H1 (cell line): ENCODE results near the gene SLC26A9. TPM values are rescaled to one million over a fixed set of nuclear protein-coding genes. Genes with fewer than 3 reads are reported as not detected.

Experiments
- CTCF ChIA-PET: fragments of 300-600 bp; sonication (Branson Sonifier 250); formaldehyde crosslinking; loops from one replicate; lab custom pipeline; 2021; ENCODE audit not compliant: partially characterized antibody; lab: Charles Lee
- POLR2A ChIA-PET: fragments of 300-600 bp; sonication (Branson Sonifier 250); formaldehyde crosslinking; loops from one replicate; lab custom pipeline; 2021; ENCODE audit warnings: inconsistent platforms; ENCODE audit not compliant: partially characterized antibody; lab: Charles Lee
- DNase-seq, 2 experiments: peaks; one replicate each; pipeline versions ENCODE4 v3.0.0 to v3.0.0-alpha.2; 2010 to 2022; ENCODE audit warnings: low spot score in 2 of 2, low read depth in 1 of 2, mixed read lengths in 1 of 2
- FAIRE-seq: peaks from 2 replicates; lab custom pipeline; 2011; peaks lifted over from hg19 to GRCh38; lab: Jason Lieb, UNC
- H2AFZ ChIP-seq: 2 replicates; pipeline ENCODE4 v1.8.1; 2012; ENCODE audit warnings: low read length, inconsistent platforms
- H2AK5ac ChIP-seq: 2 replicates; pipeline ENCODE4 v1.6.1; 2013; ENCODE audit warnings: low read depth, low read length
- H2BK120ac ChIP-seq: replicated peaks from 2 replicates; pipeline ENCODE3; 2013; ENCODE audit warnings: low read depth, low read length, inconsistent platforms
- H2BK12ac ChIP-seq: 2 replicates; pipeline ENCODE4 v1.6.1; 2013; ENCODE audit warnings: low read depth, low read length
- H2BK15ac ChIP-seq: 2 replicates; pipeline ENCODE4 v1.6.1; 2013; ENCODE audit warnings: low read length
- H2BK20ac ChIP-seq: 2 replicates; pipeline ENCODE4 v1.6.1; 2013; ENCODE audit warnings: low read length
- H2BK5ac ChIP-seq: 2 replicates; pipeline ENCODE4 v1.6.1; 2013; ENCODE audit warnings: low read depth, low read length
- H3K14ac ChIP-seq: 2 replicates; pipeline ENCODE4 v1.6.1; 2013; ENCODE audit warnings: inconsistent platforms; ENCODE audit not compliant: insufficient read length
- H3K18ac ChIP-seq: 2 replicates; pipeline ENCODE4 v1.6.1; 2013; ENCODE audit warnings: low read length; ENCODE audit errors: extremely low read depth
- H3K23ac ChIP-seq: 2 replicates; pipeline ENCODE4 v1.6.1; 2013; ENCODE audit warnings: inconsistent platforms; ENCODE audit not compliant: insufficient read length
- H3K23me2 ChIP-seq: 2 replicates; pipeline ENCODE4 v1.6.1; 2013; ENCODE audit warnings: low read depth, low read length
- H3K27ac ChIP-seq: 2 replicates; pipeline ENCODE4 v1.6.1; 2011; ENCODE audit warnings: low read depth, low read length, inconsistent platforms
- H3K27me3 ChIP-seq, 4 experiments: replicated peaks in 1 of 4; 1 replicate in 1 of 4; 2 replicates in 3 of 4; pipeline versions ENCODE4 v1.6.1 to v1.8.1; 2011 to 2013; ENCODE audit warnings: low read length in 3 of 4, mild to moderate bottlenecking in 3 of 4, inconsistent platforms in 2 of 4, mixed read lengths in 2 of 4, moderate library complexity in 1 of 4; ENCODE audit not compliant: control insufficient read depth in 3 of 4, insufficient read depth in 3 of 4; ENCODE audit errors: extremely low read depth in 1 of 4
- H3K36me3 ChIP-seq, 4 experiments: 2 replicates each; pipeline versions ENCODE4 v1.6.1 to v1.8.1; 2011 to 2013; ENCODE audit warnings: mild to moderate bottlenecking in 4 of 4, low read length in 3 of 4, moderate library complexity in 2 of 4, control low read depth in 1 of 4, inconsistent platforms in 1 of 4; ENCODE audit not compliant: insufficient read depth in 4 of 4, control insufficient read depth in 2 of 4
- H3K4ac ChIP-seq: replicated peaks from 2 replicates; pipeline ENCODE3; 2013; ENCODE audit warnings: low read length, low read depth, mixed read lengths, inconsistent platforms; ENCODE audit not compliant: insufficient read length
- H3K4me1 ChIP-seq, 4 experiments: replicated peaks in 1 of 4; 1 replicate in 1 of 4; 2 replicates in 3 of 4; pipeline versions ENCODE4 v1.6.1 to v1.8.1; 2011 to 2013; ENCODE audit warnings: low read length in 3 of 4, inconsistent platforms in 2 of 4, mixed read lengths in 1 of 4; ENCODE audit not compliant: insufficient read depth in 4 of 4, control insufficient read depth in 3 of 4
- H3K4me2 ChIP-seq, 2 experiments: 2 replicates each; pipeline versions ENCODE4 v1.6.1 to v1.8.1; 2011 to 2013; ENCODE audit warnings: low read depth in 2 of 2, low read length in 2 of 2, control low read depth in 1 of 2, inconsistent platforms in 1 of 2, mild to moderate bottlenecking in 1 of 2; ENCODE audit not compliant: insufficient read depth in 1 of 2
- H3K4me3 ChIP-seq, 4 experiments: fragments of 200-600, 300-600 bp in 1 of 4; sonication (generic), shearing (Covaris generic), sonication (Bioruptor Twin) in 1 of 4; 2 replicates each; pipeline versions ENCODE4 v1.5.1 to v1.8.1; 2011 to 2016; ENCODE audit warnings: low read length in 4 of 4, low read depth in 3 of 4, control low read depth in 2 of 4, inconsistent platforms in 2 of 4, mild to moderate bottlenecking in 2 of 4, mixed read lengths in 1 of 4, moderate library complexity in 1 of 4; ENCODE audit not compliant: insufficient read depth in 2 of 4; ENCODE audit errors: extremely low read depth in 1 of 4
- H3K56ac ChIP-seq: replicated peaks from 2 replicates; pipeline ENCODE3; 2013; ENCODE audit warnings: low read depth, mild to moderate bottlenecking, mixed read lengths, low read length, inconsistent platforms; ENCODE audit not compliant: insufficient read length
- H3K79me1 ChIP-seq: 2 replicates; pipeline ENCODE4 v1.6.1; 2013; ENCODE audit warnings: low read depth, low read length, control low read depth
- H3K79me2 ChIP-seq, 2 experiments: 2 replicates each; pipeline versions ENCODE4 v1.6.1 to v1.8.1; 2012 to 2013; ENCODE audit warnings: low read length in 2 of 2, mild to moderate bottlenecking in 2 of 2, inconsistent platforms in 1 of 2; ENCODE audit not compliant: insufficient read depth in 2 of 2, control insufficient read depth in 1 of 2
- H3K9ac ChIP-seq, 4 experiments: replicated peaks in 1 of 4; 1 replicate in 1 of 4; 2 replicates in 3 of 4; pipeline versions ENCODE4 v1.6.1 to v1.8.1; 2011 to 2013; ENCODE audit warnings: low read depth in 3 of 4, low read length in 3 of 4, control low read depth in 2 of 4, mild to moderate bottlenecking in 2 of 4, moderate library complexity in 2 of 4, inconsistent platforms in 1 of 4; ENCODE audit errors: extremely low read depth in 1 of 4
- H3K9me3 ChIP-seq, 2 experiments: 2 replicates each; pipeline versions ENCODE4 v1.6.1 to v1.8.1; 2012 to 2013; ENCODE audit warnings: mild to moderate bottlenecking in 2 of 2, moderate library complexity in 2 of 2, control low read depth in 1 of 2, inconsistent platforms in 1 of 2, low read depth in 1 of 2, low read length in 1 of 2, mixed read lengths in 1 of 2; ENCODE audit not compliant: insufficient read depth in 2 of 2
- H4K20me1 ChIP-seq, 2 experiments: replicated peaks in 1 of 2; 2 replicates each; pipeline versions ENCODE3 to v1.8.1; 2011 to 2013; ENCODE audit warnings: inconsistent platforms in 2 of 2, low read length in 2 of 2, mild to moderate bottlenecking in 1 of 2; ENCODE audit not compliant: insufficient read depth in 2 of 2, control insufficient read depth in 1 of 2
- H4K5ac ChIP-seq: 2 replicates; pipeline ENCODE4 v1.6.1; 2013; ENCODE audit warnings: low read length, low read depth, mixed read lengths, inconsistent platforms; ENCODE audit not compliant: insufficient read length
- H4K8ac ChIP-seq: 2 replicates; pipeline ENCODE4 v1.8.0; 2013; ENCODE audit warnings: mild to moderate bottlenecking, moderate library complexity, low read length, inconsistent platforms; ENCODE audit not compliant: insufficient read depth; ENCODE audit errors: extremely low read depth
- H4K91ac ChIP-seq: replicated peaks from 2 replicates; pipeline ENCODE3; 2013; ENCODE audit warnings: low read length, mixed read lengths, inconsistent platforms; ENCODE audit not compliant: insufficient read length
- CBX8 ChIP-seq: fragments of 300-800, 300-1000 bp; sonication (generic); IDR thresholded peaks from 2 replicates; pipeline ENCODE4 v1.7.1; 2016; ENCODE audit warnings: low read depth, low read length, borderline replicate concordance
- JUND ChIP-seq: IDR thresholded peaks from 2 replicates; pipeline ENCODE4 v1.6.1; 2011; ENCODE audit warnings: mild to moderate bottlenecking, improper control_type of control experiment, low read length
- RBBP5 ChIP-seq: IDR thresholded peaks from 2 replicates; pipeline ENCODE4 v1.7.1; 2012; ENCODE audit warnings: low read depth, mild to moderate bottlenecking, inconsistent platforms, low read length, moderate library complexity, borderline replicate concordance
- SUZ12 ChIP-seq: fragments of 200-600 bp; sonication (generic); IDR thresholded peaks from 2 replicates; pipeline ENCODE4 v1.6.1; 2012; ENCODE audit warnings: mild to moderate bottlenecking, inconsistent platforms, low read length, moderate library complexity, mixed read lengths
- TAF1 ChIP-seq: IDR thresholded peaks from 2 replicates; pipeline ENCODE4 v1.6.1; 2011; ENCODE audit warnings: mild to moderate bottlenecking, low read depth, low read length
- TBP ChIP-seq: IDR thresholded peaks from 2 replicates; pipeline ENCODE4 v1.6.1; 2011; ENCODE audit warnings: low read depth, low read length, improper control_type of control experiment
- WGBS, 2 experiments: shearing (Covaris generic) in 1 of 2; methylation state at CpG; one replicate each; pipeline versions ENCODE4 v1.1.6 to v1.1.7; 2013 to 2015; ENCODE audit warnings: low lambda C conversion rate in 2 of 2, mixed read lengths in 2 of 2, inconsistent platforms in 1 of 2, low coverage in 1 of 2, missing lambda C conversion rate in 1 of 2; ENCODE audit not compliant: insufficient replicate concordance in 2 of 2, insufficient coverage in 1 of 2, insufficient read length in 1 of 2; ENCODE audit errors: extremely low coverage in 1 of 2, missing lambda C conversion rate in 1 of 2; 5-methylcytosine and 5-hydroxymethylcytosine counted together
- polyA plus RNA-seq, 7 experiments: library from polyadenylated mRNA; depleted of rRNA in 3 of 7; stranded (reverse) in 5 of 7; unstranded in 2 of 7; fragments of >200 nt in 5 of 7; fragments of 200-250 nt in 2 of 7; gene quantifications; 1 replicate in 5 of 7; 2 replicates in 1 of 7; 4 replicates in 1 of 7; pipeline versions ENCODE4 v1.2.1 to v1.2.3, GENCODE V29; 2011 to 2013; ENCODE audit warnings: missing spikeins in 2 of 7, mixed read lengths in 2 of 7
- total RNA-seq: library from RNA; stranded (reverse); fragmentation: NEBNext Ultra II Directional; extraction: Animal tissue kit (Norgen Biotek cat#: 25700); gene quantifications from 2 replicates; pipeline ENCODE4 v1.2.1, GENCODE V29; 2021
- TF ChIP-seq, protein P1 (sequence below): IDR thresholded peaks from 2 replicates; pipeline ENCODE4 v1.6.1; 2011; ENCODE audit warnings: low read depth, mild to moderate bottlenecking, low read length; ENCODE audit not compliant: insufficient read depth
- TF ChIP-seq, protein P2 (sequence below): IDR thresholded peaks from 2 replicates; pipeline ENCODE4 v1.6.1; 2011; ENCODE audit warnings: low read length, improper control_type of control experiment
- TF ChIP-seq, protein P3 (sequence below): IDR thresholded peaks from 2 replicates; pipeline ENCODE4 v1.6.1; 2012; ENCODE audit warnings: inconsistent platforms

SLC26A9 gene
- total and polyA plus RNA-seq, 2 of the 8 experiments (the other 6 are each of a cell fraction or from before 2014, with no cell fraction given), result not detected

DNA sequence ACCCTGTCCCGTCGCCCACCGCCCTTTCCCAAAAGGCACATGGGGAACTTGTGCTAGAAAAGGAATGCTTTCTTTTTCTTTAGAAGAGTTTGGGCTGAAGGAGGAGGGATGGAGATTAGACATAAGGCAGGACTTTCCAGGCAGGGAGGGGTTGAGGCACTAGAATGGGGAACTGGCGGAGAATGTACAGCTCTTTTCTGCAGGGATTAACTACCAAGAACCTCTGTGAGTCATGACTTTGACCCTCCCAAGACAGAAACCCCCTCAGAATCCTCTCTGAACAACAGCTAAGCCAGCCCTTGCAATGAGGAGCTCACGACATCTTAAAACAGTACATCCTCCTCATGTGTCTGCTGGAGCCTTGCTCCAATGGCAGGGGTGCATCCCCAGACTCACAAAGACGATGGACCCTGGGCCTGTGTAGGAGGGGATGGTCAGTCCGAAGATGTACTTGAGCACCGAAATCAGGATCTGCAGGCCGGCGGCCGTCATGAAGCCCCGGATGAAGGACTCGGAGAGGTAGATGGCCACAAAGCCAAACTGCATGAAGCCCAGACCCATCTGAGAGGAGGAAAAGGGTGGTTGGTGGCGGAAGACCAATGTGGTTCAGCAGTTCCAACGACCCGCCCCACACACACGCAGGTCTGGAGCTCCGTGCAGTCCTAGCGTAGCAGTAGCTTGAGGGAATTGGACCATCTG, 13.6 kb downstream of the SLC26A9 start:
- Histone ChIP-seq H3K27me3 (no peaks in the 10 kb centered on the region; a peak in 1 of 7 replicates), H3K4me1 (peaks cover 0 to 9% (median 3%) of the 10 kb centered on the region in 4 experiments; a peak in 2 of 7 replicates), H3K9me3 (no peaks in the 10 kb centered on the region), H3K56ac (no peak overlapping the region), H2AK5ac (no peak overlapping the region), H3K79me2 (no peaks in the 10 kb centered on the region), H3K14ac (no peak overlapping the region), H3K23me2 (no peaks in the 10 kb centered on the region; the same call in 1 of the 2 replicates), H2BK15ac (no peak overlapping the region), H3K23ac (no peak overlapping the region), H3K36me3 (no peaks in the 10 kb centered on the region), H2BK5ac (0 out of 2 replicates have a peak overlapping the region, but pooled peaks have one; percentile 31), H2BK120ac (no peak overlapping the region), H4K5ac (no peak overlapping the region), H3K4ac (no peak overlapping the region), H4K8ac (no peak overlapping the region), H3K18ac (no peak overlapping the region), H3K9ac (no peak overlapping the region), H4K20me1 (no peaks in the 10 kb centered on the region), H2BK20ac (0 out of 2 replicates have a peak overlapping the region, but pooled peaks have one; percentile 72), H3K79me1 (no peaks in the 10 kb centered on the region), H2AFZ (no peak overlapping the region), H3K27ac (no peak overlapping the region; the same call in 1 of the 2 replicates), H3K4me3 (no peak overlapping the region), H4K91ac (peak overlapping the region; percentile 17), H3K4me2 (no peak overlapping the region), H2BK12ac (peak overlapping the region; percentile 28; the same call in 1 of the 2 replicates)
- DNase-seq, result no peak
- ChIA-PET POLR2A (interaction anchor here (0.6 kb wide), 1 partner anchor 239 kb away, joined by 3 read pairs; no protein-coding TSS in a partner anchor), CTCF (interaction anchor here (1.1 to 14.5 kb wide), 10 partner anchors 9 to 138 kb away, joined by 3 to 394 read pairs (median 4); no protein-coding TSS in a partner anchor)
- 90% methylated on average over 19 of the region's 19 CpGs; no CpG with 5 or more reads in 1 of the 2 experiments for WGBS, 2 experiments
- no peak for FAIRE-seq
- no peak for TF ChIP-seq RBBP5
- no peak for TF ChIP-seq TAF1
- TF ChIP-seq, protein P1, sequence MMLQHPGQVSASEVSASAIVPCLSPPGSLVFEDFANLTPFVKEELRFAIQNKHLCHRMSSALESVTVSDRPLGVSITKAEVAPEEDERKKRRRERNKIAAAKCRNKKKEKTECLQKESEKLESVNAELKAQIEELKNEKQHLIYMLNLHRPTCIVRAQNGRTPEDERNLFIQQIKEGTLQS, result no peak
- TF ChIP-seq JUND, result no peak
- TF ChIP-seq, protein P2, sequence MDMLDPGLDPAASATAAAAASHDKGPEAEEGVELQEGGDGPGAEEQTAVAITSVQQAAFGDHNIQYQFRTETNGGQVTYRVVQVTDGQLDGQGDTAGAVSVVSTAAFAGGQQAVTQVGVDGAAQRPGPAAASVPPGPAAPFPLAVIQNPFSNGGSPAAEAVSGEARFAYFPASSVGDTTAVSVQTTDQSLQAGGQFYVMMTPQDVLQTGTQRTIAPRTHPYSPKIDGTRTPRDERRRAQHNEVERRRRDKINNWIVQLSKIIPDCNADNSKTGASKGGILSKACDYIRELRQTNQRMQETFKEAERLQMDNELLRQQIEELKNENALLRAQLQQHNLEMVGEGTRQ, result no peak
- TF ChIP-seq, protein P3, sequence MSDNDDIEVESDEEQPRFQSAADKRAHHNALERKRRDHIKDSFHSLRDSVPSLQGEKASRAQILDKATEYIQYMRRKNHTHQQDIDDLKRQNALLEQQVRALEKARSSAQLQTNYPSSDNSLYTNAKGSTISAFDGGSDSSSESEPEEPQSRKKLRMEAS, result no peak
- no peak for TF ChIP-seq SUZ12
- no peak for TF ChIP-seq TBP
- no peak for TF ChIP-seq CBX8
